ENCODE measurements around the gene BPIFB1. TPM values are rescaled to one million over a fixed set of nuclear protein-coding genes. Genes with fewer than 3 reads are reported as not detected.
A peak's percentile ranks its signal among the peaks of the same experiment; 100 is the strongest.

Gene BPIFB1
- total and polyA plus RNA-seq, 2 of the 13 experiments (the other 11 are each of a cell fraction or from before 2014, with no cell fraction given), result 0.82 to 4.4 TPM

DNA sequence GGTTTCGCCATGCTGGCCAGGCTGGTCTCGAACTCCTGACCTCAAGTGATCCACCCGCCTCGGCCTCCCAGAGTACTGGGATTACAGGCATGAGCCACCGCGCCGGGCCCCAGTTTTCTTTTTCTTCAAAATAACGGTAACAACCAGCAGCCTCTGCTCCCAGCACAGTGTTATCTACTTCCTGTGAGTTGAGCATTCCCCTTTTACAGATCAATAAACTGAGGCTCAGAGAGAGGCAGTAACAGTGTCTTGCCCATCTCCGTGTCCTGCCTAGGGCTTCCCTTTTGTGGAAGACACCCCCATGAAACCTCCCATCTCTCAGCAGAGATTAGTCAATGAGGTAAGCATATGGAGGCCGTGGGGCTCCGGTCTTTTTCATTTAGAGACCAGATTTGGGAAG lies 29.6 kb downstream of the BPIFB1 start:
- no peaks in the 10 kb centered on the region for H3K36me3 ChIP-seq (replicated peaks in 1 of 2; ENCODE audit: control insufficient read depth in 1 of 2, insufficient read depth in 2 of 2, low read length in 2 of 2)
- POLR2A ChIA-PET, result no interaction called here
- no peak for FAIRE-seq
- CTCF ChIA-PET (ENCODE audit: low intra/inter-chr PET ratio, low total read pairs), result no interaction called here
- no peaks in the 10 kb centered on the region for H3K79me2 ChIP-seq (ENCODE audit: insufficient read depth, low read length)
- H3K4me1 ChIP-seq (ENCODE audit: insufficient read depth, low read length), result peaks cover 12% of the 10 kb centered on the region; the same call in 1 of the 2 replicates
- WGBS (ENCODE audit: low lambda C conversion rate), result 67% methylated on average over 11 of the region's 11 CpGs
- in situ Hi-C loops (cut with HindIII; ENCODE audit: extremely low pct_ligation_motif_present, low pct_unique_long_range_greater_than_20kb), result no loop called here
- TF ChIP-seq ZNF629 (CRISPR knock-in tag; conservative IDR thresholded peaks at IDR 0.05), result peak; percentile 80
- no peak for TF ChIP-seq ZFY (CRISPR knock-in tag; IDR thresholded peaks at IDR 0.05)
- no peak for ATAC-seq
- DNase-seq (ENCODE audit: low spot score), result no peak
- no peak overlapping the region for H3K9ac ChIP-seq (ENCODE audit: insufficient read depth, low read depth, low read length)
- no peak overlapping the region for H2AFZ ChIP-seq (ENCODE audit: low read length)
- H4K20me1 ChIP-seq (ENCODE audit: insufficient read depth, low read length), result no peaks in the 10 kb centered on the region
- no peak overlapping the region for H3K27ac ChIP-seq (ENCODE audit: extremely low read length, insufficient read depth, low read length)
- H3K4me3 ChIP-seq (replicated peaks in 1 of 3; ENCODE audit: insufficient read depth in 1 of 3, low read depth in 2 of 3, low read length in 3 of 3), result no peak overlapping the region
- BruUV-seq (replicated peaks), result no TSS peak
- intact Hi-C loops (cut with micrococcal nuclease; ENCODE audit: unreplicated experiment), result no loop called here
- H3K27me3 ChIP-seq (ENCODE audit: control insufficient read depth in 1 of 2, insufficient read depth in 2 of 2, low read length in 2 of 2), result peaks cover 11 to 39% of the 10 kb centered on the region in 2 experiments
- H3K9me3 ChIP-seq (ENCODE audit: low read length), result no peaks in the 10 kb centered on the region
- no peak overlapping the region for H3K4me2 ChIP-seq (ENCODE audit: low read depth, low read length)

DNA sequence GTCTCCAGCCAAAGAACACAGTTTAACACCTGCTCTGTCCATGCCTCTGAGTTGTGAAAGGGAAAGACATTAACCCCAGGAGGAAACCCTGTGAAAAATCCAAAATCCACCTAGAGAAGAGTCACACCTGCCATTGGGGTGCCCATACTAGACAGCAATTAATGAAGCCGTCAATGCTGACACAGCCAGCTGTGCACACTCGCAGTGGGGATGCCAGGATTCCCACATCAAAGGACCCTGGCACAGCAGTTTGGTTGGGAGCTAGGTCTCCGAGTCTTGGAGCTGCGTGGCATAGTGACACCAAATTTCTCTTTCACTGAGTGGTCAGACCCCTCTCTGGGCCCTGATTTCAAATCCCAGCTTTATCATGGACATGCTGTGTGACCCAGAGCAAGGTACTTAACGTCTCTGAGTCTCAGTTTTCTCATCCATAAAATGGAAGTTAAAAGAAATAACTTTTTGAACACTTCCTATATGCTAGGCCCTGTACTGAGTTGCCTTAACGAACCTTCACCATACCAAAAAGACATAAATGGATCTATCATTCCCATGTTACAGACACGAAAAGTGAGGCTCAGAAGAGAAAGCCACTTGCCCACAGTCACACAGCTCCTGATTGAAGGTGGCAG lies 30.8 kb downstream of the BPIFB1 start:
- DNase-seq (ENCODE audit: low spot score) (no peak), ATAC-seq (no peak), FAIRE-seq (peak; percentile 40)
- Histone ChIP-seq H3K4me3 (replicated peaks in 1 of 3; ENCODE audit: insufficient read depth in 1 of 3, low read depth in 2 of 3, low read length in 3 of 3) (no peak overlapping the region), H3K36me3 (replicated peaks in 1 of 2; ENCODE audit: control insufficient read depth in 1 of 2, insufficient read depth in 2 of 2, low read length in 2 of 2) (no peaks in the 10 kb centered on the region), H3K9me3 (ENCODE audit: low read length) (no peaks in the 10 kb centered on the region), H2AFZ (ENCODE audit: low read length) (no peak overlapping the region), H3K9ac (ENCODE audit: insufficient read depth, low read depth, low read length) (no peak overlapping the region), H3K27ac (ENCODE audit: extremely low read length, insufficient read depth, low read length) (no peak overlapping the region), H4K20me1 (ENCODE audit: insufficient read depth, low read length) (no peaks in the 10 kb centered on the region), H3K4me1 (ENCODE audit: insufficient read depth, low read length) (peaks cover 16% of the 10 kb centered on the region), H3K4me2 (ENCODE audit: low read depth, low read length) (no peak overlapping the region), H3K27me3 (ENCODE audit: control insufficient read depth in 1 of 2, insufficient read depth in 2 of 2, low read length in 2 of 2) (peaks cover 11 to 51% of the 10 kb centered on the region in 2 experiments), H3K79me2 (ENCODE audit: insufficient read depth, low read length) (no peaks in the 10 kb centered on the region)
- POLR2A ChIA-PET, result no interaction called here
- CTCF ChIA-PET (ENCODE audit: low intra/inter-chr PET ratio, low total read pairs), result no interaction called here
- TF ChIP-seq, protein P1, sequence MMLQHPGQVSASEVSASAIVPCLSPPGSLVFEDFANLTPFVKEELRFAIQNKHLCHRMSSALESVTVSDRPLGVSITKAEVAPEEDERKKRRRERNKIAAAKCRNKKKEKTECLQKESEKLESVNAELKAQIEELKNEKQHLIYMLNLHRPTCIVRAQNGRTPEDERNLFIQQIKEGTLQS (CRISPR knock-in tag; IDR thresholded peaks at IDR 0.05), result no peak
- TF ChIP-seq ZNF768 (CRISPR knock-in tag; IDR thresholded peaks at IDR 0.05) (peak; percentile 88), WIZ (CRISPR knock-in tag; IDR thresholded peaks at IDR 0.05) (no peak), NPAS2 (CRISPR knock-in tag; IDR thresholded peaks at IDR 0.05; ENCODE audit: borderline replicate concordance) (no peak), ZNF230 (CRISPR knock-in tag; IDR thresholded peaks at IDR 0.05) (no peak), NR2C2 (CRISPR knock-in tag; IDR thresholded peaks at IDR 0.05; ENCODE audit: borderline replicate concordance) (no peak), ZNF629 (CRISPR knock-in tag; conservative IDR thresholded peaks at IDR 0.05) (0 out of 2 replicates have a peak, but pooled peaks have one; percentile 31), ESRRA (CRISPR knock-in tag; IDR thresholded peaks at IDR 0.05; ENCODE audit: low read depth) (no peak), ZNF335 (CRISPR knock-in tag; IDR thresholded peaks at IDR 0.05) (no peak), JDP2 (CRISPR knock-in tag; IDR thresholded peaks at IDR 0.05; ENCODE audit: borderline replicate concordance) (no peak)
- TF ChIP-seq, protein P2, sequence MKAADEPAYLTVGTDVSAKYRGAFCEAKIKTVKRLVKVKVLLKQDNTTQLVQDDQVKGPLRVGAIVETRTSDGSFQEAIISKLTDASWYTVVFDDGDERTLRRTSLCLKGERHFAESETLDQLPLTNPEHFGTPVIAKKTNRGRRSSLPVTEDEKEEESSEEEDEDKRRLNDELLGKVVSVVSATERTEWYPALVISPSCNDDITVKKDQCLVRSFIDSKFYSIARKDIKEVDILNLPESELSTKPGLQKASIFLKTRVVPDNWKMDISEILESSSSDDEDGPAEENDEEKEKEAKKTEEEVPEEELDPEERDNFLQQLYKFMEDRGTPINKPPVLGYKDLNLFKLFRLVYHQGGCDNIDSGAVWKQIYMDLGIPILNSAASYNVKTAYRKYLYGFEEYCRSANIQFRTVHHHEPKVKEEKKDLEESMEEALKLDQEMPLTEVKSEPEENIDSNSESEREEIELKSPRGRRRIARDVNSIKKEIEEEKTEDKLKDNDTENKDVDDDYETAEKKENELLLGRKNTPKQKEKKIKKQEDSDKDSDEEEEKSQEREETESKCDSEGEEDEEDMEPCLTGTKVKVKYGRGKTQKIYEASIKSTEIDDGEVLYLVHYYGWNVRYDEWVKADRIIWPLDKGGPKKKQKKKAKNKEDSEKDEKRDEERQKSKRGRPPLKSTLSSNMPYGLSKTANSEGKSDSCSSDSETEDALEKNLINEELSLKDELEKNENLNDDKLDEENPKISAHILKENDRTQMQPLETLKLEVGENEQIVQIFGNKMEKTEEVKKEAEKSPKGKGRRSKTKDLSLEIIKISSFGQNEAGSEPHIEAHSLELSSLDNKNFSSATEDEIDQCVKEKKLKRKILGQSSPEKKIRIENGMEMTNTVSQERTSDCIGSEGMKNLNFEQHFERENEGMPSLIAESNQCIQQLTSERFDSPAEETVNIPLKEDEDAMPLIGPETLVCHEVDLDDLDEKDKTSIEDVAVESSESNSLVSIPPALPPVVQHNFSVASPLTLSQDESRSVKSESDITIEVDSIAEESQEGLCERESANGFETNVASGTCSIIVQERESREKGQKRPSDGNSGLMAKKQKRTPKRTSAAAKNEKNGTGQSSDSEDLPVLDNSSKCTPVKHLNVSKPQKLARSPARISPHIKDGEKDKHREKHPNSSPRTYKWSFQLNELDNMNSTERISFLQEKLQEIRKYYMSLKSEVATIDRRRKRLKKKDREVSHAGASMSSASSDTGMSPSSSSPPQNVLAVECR (CRISPR knock-in tag; IDR thresholded peaks at IDR 0.05; ENCODE audit: borderline replicate concordance), result no peak
- in situ Hi-C loops (cut with HindIII; ENCODE audit: extremely low pct_ligation_motif_present, low pct_unique_long_range_greater_than_20kb), result no loop called here
- WGBS (ENCODE audit: low lambda C conversion rate), result 20% methylated on average over 7 of the region's 7 CpGs
- no TSS peak for BruUV-seq (replicated peaks)
- intact Hi-C loops (cut with micrococcal nuclease; ENCODE audit: unreplicated experiment), result no loop called here

All from HepG2 (cell line).